GM19455 (cell line): ENCODE measurements around the gene CBFA2T3.

ENCODE experiments used
- ATAC-seq: cut with Tn5 transposase; IDR thresholded peaks from one replicate; pipeline ENCODE4 v1.9.1; 2021; ENCODE audit not compliant: unreplicated experiment

The CBFA2T3 gene

DNA sequence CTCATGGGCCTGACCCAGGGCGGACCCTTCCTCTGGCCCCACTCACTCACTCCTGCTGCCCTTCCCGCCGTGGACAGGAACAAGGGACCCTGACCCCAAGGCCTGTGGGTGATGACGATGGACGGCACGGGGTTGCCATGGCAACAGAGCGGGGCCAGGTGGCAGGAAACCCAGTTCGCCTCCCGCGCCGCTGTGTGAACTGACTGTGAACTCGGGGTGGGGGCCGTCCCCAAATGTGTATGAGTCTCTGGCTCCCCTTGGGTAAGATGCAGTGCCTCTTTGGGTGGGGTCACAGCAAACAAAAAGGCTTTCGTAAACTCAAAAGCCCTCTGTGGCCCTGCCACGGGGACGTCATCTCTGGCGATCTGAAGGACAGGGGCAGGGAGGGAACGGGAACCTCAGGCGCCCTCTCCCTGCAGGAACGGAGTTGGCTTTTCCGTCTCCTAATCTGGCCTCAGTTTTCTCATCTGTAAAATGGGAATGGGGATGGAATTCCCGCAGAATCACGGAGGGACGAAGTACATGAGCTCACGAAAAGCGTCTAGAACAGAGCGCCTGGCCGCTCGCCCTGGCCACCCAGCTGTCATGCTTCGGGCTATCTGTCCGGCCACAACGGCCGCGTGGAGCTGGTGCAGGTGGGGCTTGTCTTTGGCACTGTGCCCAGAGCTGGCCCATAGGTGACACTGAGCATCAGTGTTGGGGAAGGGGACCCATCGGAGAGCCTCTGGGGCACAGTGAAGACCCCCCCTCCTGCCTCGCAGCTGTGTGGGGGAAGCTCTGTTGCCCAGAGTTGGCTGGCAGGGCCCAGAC lies 65.7 kb downstream of the CBFA2T3 start:
- ATAC-seq: no peak

DNA sequence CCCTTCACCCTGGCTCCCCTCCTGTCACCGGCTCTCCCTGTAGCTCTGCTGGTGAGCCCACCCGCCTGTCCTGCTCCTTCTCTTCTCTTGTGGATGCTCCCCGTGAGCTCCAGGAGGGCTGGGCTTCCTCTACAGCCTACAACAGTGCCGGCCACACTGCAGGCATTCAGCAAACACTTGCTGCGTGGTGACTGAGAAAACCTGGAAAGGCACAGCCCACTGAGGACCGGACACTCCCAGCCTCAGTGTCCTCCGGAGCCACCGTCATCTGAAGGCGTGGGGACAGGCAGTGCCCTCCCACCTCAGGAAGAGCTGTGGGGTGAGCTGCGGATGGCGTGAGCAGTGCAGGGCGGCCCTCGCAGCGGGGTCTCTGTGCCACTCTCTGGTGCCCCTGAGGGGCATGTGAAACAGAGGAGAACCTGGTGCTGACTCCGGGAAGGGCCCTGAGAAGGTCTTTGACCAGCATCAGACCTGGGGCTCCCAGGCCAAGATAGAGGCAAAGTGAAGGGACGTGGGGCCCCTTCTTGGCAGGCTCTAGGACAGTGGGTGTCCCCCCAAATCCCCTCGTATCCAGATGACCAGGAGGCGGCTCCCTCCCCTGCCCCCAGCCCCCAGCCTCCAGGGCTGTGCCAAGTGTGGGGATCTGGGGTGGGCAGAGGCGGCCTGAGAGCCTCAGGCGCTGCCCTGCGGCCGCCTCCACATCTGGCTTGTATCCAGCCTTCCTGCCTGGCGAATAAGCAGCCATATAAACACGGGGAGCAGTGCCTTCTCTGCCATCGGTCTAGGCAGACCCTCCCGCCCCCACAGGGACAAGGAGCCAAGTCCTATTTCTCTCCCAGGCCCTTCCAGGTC lies 66.5 kb downstream of the CBFA2T3 start:
- no peak for ATAC-seq

- ATAC-seq: no peak
These were observed 67.4 kb downstream of the CBFA2T3 start for GRCh38 chr16:88909431-88910210.

DNA sequence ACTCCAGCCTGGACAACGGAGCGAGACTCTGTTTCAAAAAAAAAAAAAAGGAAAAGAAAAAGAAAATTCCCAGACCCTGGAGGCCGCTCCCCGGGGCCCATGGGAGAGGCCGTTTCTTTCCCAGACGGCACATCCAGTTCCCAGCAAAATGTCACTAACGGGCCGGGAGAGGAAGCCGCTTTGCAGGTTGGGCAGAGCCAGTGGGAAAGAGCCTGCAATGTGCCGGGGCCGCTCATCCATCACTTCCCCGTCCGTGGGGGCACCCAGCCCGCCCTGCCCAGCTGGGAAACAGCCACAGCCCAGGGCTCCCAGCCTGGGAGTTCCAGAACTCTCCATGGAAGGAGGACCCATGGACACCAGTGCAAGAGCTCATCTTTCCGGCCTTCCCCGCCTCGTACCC lies 68.7 kb downstream of the CBFA2T3 start:
- no peak for ATAC-seq

GRCh38 chr16:88907768-88908167 lies 69.2 kb downstream of the CBFA2T3 start:
- no peak for ATAC-seq

DNA sequence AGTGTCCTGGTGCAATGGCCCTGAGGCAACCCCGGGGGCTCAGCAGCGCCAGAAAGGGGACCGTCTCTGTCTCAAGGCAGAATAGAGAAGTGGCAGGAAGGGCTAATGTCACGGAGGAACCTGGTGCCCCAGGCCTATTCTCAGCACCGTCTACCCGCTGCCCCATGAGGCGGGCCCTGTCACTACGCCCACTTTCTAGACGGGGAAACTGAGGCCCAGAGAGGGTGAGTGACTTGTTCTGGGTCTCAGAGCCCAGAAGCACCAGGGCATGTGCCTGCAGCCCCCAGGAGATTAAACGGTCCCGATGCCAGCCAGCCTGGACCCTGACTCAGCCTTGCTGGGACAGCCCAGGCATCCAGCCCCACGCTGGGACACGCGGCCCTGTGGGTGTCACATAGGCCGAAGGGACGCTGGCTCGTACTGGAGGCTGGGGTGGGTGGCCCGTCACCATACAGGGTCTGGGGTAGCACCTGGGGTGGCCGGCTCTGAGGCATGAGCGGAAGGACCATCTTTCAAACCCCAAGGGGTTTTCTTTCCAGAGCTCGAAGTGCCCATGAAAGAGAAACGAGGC lies 70.4 kb downstream of the CBFA2T3 start:
- ATAC-seq: no peak

DNA sequence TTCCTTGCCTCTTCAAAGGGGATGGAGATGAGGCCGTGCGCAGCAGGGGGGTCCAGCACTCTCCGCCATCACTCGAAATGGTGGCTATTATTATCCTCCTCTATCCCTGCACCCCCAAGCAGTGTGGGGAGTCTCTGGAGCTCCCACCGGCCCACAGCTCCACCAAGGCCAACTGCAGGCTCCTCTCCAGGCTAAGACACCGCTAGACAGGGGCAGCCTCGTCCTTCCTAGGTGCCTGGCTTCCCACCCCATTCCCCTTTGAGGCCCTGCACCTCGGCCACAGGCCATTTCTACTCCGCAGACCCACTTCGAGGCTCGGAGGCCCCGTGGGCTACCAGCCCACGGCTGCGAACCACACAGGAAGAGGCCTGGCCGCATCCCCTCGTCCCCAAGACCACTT lies 71.0 kb downstream of the CBFA2T3 start:
- ATAC-seq: no peak

- no peak for ATAC-seq
These were observed 71.4 kb downstream of the CBFA2T3 start for GRCh38 chr16:88905563-88905962.

DNA sequence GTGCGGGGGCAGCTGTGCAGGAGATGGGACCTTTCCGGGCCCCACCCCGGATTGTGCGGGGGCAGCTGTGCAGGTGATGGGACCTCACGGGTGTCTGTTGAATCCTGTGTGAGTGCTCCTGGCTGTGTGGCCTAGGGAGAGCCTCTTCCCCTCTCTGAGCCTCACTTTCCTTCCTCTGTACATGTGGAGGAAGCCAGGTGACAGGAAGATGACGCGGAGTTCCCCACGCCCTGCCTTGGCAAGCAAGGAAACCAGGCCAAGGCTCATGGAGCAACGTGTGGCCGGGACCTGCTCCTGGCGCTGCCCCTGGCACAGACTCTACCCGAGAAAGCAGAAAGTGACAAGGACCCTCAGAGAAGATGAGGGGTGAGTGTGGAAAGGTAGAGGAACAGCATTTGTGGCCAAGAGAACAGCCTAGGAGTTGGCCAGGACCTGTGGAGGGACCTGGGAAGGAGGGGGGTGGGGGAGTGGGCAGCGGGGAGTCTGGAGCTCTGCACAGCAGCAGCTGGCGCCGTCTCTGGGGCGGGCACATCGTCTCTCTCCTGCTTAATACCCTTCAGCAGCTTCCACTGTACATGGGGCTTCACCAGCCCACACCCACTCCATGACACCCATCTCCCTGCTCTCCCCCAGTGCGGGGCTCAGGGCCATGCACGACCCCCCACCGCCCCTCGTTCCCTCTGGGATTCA lies 72.2 kb downstream of the CBFA2T3 start:
- no peak for ATAC-seq

GRCh38 chr16:88903267-88903666 lies 73.7 kb downstream of the CBFA2T3 start:
- ATAC-seq: no peak

DNA sequence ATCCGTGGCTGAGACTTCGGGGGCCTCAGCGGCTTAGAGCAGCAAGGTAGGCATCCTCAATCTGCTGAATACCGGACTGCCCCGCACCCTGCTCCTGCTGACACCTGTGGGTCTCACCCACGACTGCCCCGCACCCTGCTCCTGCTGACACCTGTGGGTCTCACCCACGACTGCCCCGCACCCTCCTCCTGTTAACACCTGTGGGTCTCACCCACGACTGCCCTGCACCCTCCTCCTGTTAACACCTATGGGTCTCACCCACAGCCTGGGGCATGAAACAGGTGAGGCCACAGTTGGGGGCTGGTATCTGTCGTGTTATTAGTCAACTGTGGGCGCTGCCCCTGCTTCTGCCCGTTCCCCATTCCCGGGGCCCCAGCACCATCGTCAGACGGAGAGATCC lies 74.3 kb downstream of the CBFA2T3 start:
- ATAC-seq: no peak

GRCh38 chr16:88901718-88902337 lies 75.2 kb downstream of the CBFA2T3 start:
- no peak for ATAC-seq

DNA sequence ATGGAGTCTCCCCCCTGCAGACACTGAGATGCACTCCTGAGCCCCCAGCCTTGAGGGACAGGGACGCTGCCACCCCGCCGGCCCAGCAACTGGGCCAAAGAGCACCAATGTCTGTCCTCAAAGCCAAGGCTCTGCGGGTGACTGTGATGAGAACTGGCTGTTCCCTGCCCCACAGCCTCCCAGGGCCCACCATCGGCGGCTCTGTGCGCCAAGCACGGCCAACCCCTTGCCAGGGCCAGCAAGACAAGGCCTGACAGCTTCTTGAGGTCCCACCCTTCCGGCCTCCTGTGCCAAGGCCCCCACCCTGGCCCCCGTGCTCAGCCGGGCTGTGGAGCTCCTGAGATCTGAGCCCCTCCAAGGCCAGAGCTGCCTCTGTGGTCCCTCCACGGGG lies 76.3 kb downstream of the CBFA2T3 start:
- ATAC-seq: no peak

GRCh38 chr16:88899901-88900661 lies 76.9 kb downstream of the CBFA2T3 start:
- ATAC-seq: no peak

DNA sequence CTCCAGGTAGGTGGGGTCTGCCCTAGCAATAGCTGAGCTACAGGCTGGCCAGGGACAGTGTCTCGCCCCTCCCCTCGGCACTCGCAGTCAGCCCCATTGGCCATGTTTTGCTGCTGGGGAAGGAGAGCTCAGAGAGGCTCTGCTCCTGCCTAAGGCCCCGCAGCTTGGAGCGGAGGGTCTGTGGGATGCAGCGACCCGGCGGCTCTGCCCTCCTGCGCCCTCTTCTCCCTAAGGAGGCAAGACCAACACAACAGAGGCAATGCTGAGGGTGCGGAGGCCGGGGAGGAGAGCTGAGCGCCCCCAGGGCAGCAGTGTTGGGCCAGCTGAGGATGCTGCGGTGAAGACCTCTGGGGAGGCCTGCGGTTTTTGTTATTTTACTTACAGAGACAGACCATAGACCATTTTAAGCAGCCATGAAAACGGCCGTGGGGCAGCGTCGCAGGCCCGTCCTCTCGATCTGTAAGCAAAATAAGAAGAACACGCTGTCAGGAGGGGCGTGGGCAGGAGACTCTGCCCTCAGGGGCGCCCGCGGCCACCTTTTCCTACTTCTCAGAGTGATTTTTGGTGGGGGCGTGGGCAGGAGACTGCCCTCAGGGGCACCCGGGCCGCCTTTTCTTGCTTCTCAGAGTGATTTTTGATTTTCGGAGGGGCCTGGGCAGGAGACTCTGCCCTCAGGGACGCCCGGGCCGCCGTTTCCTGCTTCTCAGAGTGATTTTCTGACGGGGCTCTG lies 79.1 kb downstream of the CBFA2T3 start:
- ATAC-seq: no peak

DNA sequence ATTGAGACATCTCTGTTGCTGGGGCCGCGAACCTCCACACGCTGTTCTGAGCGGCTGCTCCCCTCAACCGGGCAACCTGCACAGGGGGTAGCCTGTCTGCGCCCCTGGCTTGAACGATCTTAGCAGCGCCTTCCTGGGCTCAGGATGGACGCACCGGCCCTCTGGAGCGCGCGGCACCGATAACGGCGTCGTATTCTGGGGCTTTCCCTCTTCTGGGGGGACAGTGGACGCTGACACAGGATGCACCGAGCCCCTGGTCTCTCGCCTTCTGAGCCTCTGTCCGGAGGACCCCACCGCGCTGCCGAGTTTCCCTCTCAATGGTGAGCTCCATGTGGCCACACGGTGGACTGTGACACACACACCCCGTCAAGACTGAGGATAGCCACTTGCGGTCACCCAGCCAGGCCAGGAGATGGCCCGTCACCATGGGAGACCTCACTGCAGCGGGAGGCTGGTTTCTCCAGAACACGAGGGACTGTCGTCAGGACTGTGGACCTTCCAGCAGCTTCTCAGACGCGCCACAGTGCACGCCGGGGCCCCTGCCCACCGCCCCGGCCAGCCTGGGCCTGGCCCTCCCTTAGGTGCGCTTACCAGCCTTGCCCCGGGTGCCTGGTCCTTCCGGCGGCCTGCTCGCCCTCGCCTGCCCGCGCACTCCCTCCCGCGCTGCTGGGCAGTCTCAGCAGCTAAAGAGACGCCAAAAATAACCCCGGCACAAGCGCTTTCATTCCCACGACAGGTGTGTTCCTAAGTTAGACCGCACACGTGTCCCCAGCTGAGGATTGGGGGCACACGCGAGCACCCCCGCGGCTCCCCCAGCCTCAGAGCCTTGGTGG lies 80.6 kb downstream of the CBFA2T3 start:
- no peak for ATAC-seq

DNA sequence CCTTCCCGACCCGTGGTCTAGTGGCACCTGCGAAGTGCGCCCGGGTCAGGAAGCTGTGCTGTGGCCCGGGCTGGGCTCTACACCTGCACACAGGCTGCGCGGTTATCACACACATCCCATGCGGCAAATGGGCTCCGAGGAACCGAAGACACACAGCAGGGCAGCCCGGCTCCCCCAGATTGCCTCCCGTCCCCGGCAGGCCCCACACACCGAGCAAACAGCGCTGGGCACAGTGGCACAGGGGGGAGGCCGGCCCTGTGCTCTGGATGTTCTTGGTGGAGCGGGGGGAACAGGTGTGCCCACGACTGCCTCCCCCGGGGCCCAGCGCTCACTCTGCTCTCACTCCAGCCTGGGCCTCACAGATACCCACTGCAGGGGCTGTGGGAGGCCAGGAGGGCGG lies 81.7 kb downstream of the CBFA2T3 start:
- ATAC-seq: no peak
